WTC11 (cell line): ENCODE data around the gene DEPDC5. TPM values are rescaled to one million over a fixed set of nuclear protein-coding genes. Genes with fewer than 3 reads are reported as not detected.

ENCODE experiments used
- ATAC-seq: fragments of 200-7000 bp; cut with Tn5 transposase; 2 replicates; pipeline ENCODE4 v1.10.0; 2021; ENCODE audit warnings: mild to moderate bottlenecking, moderate library complexity
- CTCF ChIA-PET: fragments of 300-600 bp; sonication (Branson Sonifier 250); formaldehyde crosslinking; loops from one replicate; lab custom pipeline; 2021; ENCODE audit warnings: antibody characterized with exemption; lab: Charles Lee
- POLR2A ChIA-PET: fragments of 350-600 bp; sonication (Branson Sonifier 250); formaldehyde crosslinking; loops from one replicate; lab custom pipeline; 2021; ENCODE audit warnings: antibody characterized with exemption; lab: Charles Lee
- DNase-seq: peaks from one replicate; pipeline ENCODE4 v3.0.0; 2021; ENCODE audit warnings: low spot score
- H3K27ac Mint-ChIP-seq: 2 replicates; pipeline ENCODE4 v1.8.0; 2021; ENCODE audit warnings: mixed read lengths
- H3K27me3 Mint-ChIP-seq: 2 replicates; pipeline ENCODE4 v1.8.0; 2021; ENCODE audit warnings: low read depth, mild to moderate bottlenecking, moderate library complexity, mixed read lengths
- H3K36me3 Mint-ChIP-seq: 2 replicates; pipeline ENCODE4 v1.8.0; 2021; ENCODE audit warnings: mixed read lengths
- H3K4me1 Mint-ChIP-seq: 2 replicates; pipeline ENCODE4 v1.8.0; 2022; ENCODE audit warnings: mixed read lengths
- H3K4me3 Mint-ChIP-seq: 2 replicates; pipeline ENCODE4 v1.8.0; 2021; ENCODE audit warnings: mild to moderate bottlenecking, moderate library complexity, mixed read lengths
- H3K9me3 Mint-ChIP-seq: 2 replicates; pipeline ENCODE4 v1.8.0; 2021; ENCODE audit warnings: mixed read lengths
- EMX1 ChIP-seq: fragments of 250-450 bp; sonication (Bioruptor Pico); IDR thresholded peaks from 2 replicates; pipeline ENCODE4 v1.8.0; 2021; ENCODE audit warnings: mild to moderate bottlenecking
- FOXJ3 ChIP-seq: sonication (generic); formaldehyde crosslinking; IDR thresholded peaks from 2 replicates; pipeline ENCODE4 v1.9.0; 2021; ENCODE audit warnings: missing genetic modification reagents, mild to moderate bottlenecking, borderline replicate concordance
- GABPB1 ChIP-seq: sonication (generic); formaldehyde crosslinking; IDR thresholded peaks from 2 replicates; pipeline ENCODE4 v1.8.1; 2023; ENCODE audit warnings: mild to moderate bottlenecking, missing genetic modification reagents
- HMGA2 ChIP-seq: fragments of 250-450 bp; sonication (Bioruptor Pico); IDR thresholded peaks from 2 replicates; pipeline ENCODE4 v1.4.0; 2021; ENCODE audit warnings: mild to moderate bottlenecking, moderate library complexity
- MYBL2 ChIP-seq: sonication (generic); formaldehyde crosslinking; IDR thresholded peaks from 2 replicates; pipeline ENCODE4 v1.8.1; 2023; ENCODE audit warnings: mild to moderate bottlenecking, moderate library complexity, missing genetic modification reagents
- RELA ChIP-seq: sonication (generic); formaldehyde crosslinking; IDR thresholded peaks from 2 replicates; pipeline ENCODE4 v1.8.1; 2022; ENCODE audit warnings: missing genetic modification reagents, mild to moderate bottlenecking, borderline replicate concordance
- RORB ChIP-seq: fragments of 250-450 bp; sonication (Bioruptor Pico); IDR thresholded peaks from 2 replicates; pipeline ENCODE4 v1.9.0; 2021; ENCODE audit warnings: mild to moderate bottlenecking
- TCF7 ChIP-seq: sonication (generic); formaldehyde crosslinking; IDR thresholded peaks from 2 replicates; pipeline ENCODE4 v1.8.0; 2022; ENCODE audit warnings: mild to moderate bottlenecking, low read depth, missing genetic modification reagents, moderate library complexity
- TEAD4 ChIP-seq: sonication (generic); formaldehyde crosslinking; IDR thresholded peaks from 2 replicates; pipeline ENCODE4 v1.8.0; 2022; ENCODE audit warnings: mild to moderate bottlenecking, missing genetic modification reagents
- ZNF232 ChIP-seq: sonication (generic); formaldehyde crosslinking; IDR thresholded peaks from 2 replicates; pipeline ENCODE4 v1.8.0; 2022; ENCODE audit warnings: mild to moderate bottlenecking, missing genetic modification reagents
- ZNF263 ChIP-seq: sonication (generic); formaldehyde crosslinking; IDR thresholded peaks from 2 replicates; pipeline ENCODE4 v1.8.1; 2022; ENCODE audit warnings: low read depth, mild to moderate bottlenecking, moderate library complexity, missing genetic modification reagents
- ZNF671 ChIP-seq: fragments of 250-450 bp; sonication (Bioruptor Pico); IDR thresholded peaks from 2 replicates; pipeline ENCODE4 v1.8.0; 2021; ENCODE audit warnings: mild to moderate bottlenecking
- total RNA-seq: library from RNA; stranded (reverse); gene quantifications from 3 replicates; pipeline ENCODE4 v1.2.3, GENCODE V29; 2021
- TF ChIP-seq, protein P1 (sequence below): sonication (generic); formaldehyde crosslinking; IDR thresholded peaks from 2 replicates; pipeline ENCODE4 v1.8.1; 2023; ENCODE audit warnings: mild to moderate bottlenecking, missing genetic modification reagents
- TF ChIP-seq, protein P2 (sequence below): sonication (generic); formaldehyde crosslinking; IDR thresholded peaks from 2 replicates; pipeline ENCODE4 v1.8.1; 2023; ENCODE audit warnings: mild to moderate bottlenecking, missing genetic modification reagents
- TF ChIP-seq, protein P3 (sequence below): sonication (generic); formaldehyde crosslinking; conservative IDR thresholded peaks from 2 replicates; pipeline ENCODE4 v1.8.1; 2022; ENCODE audit warnings: mild to moderate bottlenecking, missing genetic modification reagents
- TF ChIP-seq, protein P4 (sequence below): sonication (generic); formaldehyde crosslinking; IDR thresholded peaks from 2 replicates; pipeline ENCODE4 v1.8.1; 2022; ENCODE audit warnings: low read depth, missing genetic modification reagents, borderline replicate concordance
- TF ChIP-seq, protein P5 (sequence below): sonication (generic); formaldehyde crosslinking; IDR thresholded peaks from 2 replicates; pipeline ENCODE4 v1.8.0; 2023; ENCODE audit warnings: missing genetic modification reagents, mild to moderate bottlenecking, borderline replicate concordance
- TF ChIP-seq, protein P6 (sequence below): fragments of 250-450 bp; sonication (Bioruptor Pico); IDR thresholded peaks from 2 replicates; pipeline ENCODE4 v1.8.0; 2021; ENCODE audit warnings: mild to moderate bottlenecking
- TF ChIP-seq, protein P7 (sequence below): sonication (generic); formaldehyde crosslinking; IDR thresholded peaks from 2 replicates; pipeline ENCODE4 v1.8.1; 2023; ENCODE audit warnings: mild to moderate bottlenecking, moderate library complexity, missing genetic modification reagents

DEPDC5 gene
- total RNA-seq, 1 experiment from 2014 or later, result 40.5 TPM

DNA sequence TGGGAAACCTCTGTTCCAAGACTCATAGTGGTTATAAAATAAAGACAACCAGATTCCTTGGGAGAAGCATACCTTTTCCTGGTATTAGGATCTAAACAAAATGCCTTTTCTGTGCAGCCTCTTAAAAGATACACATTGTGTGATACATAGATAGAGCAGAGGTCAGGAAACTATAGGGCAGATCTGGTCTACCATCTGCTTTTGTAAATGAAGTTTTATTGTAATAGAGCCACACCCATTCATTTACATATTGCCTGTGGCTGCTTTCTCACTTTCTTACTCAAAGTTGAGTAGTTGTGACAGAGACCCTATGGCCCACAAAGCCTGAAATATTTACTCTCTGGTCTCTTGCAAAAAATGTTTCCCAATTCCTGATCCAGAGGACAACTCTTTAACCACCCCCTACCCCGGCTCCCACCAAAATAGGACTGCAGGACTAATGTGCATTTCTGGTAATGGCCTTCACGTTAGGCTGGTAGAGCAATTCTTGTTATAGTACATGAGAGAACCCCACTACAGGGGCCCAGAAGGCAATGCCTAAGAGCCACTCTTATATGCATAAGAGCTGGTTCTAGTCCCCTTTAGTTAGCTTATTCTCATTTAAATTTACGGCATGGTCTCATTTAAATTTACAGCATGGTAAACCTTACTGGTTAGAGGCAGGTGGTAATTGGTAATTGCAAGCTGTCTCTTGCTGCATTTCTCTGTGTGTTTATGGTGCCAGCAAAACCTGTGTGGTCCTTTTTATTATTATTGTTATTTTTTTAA is 113.8 kb downstream of the DEPDC5 start (continued):
- TF ChIP-seq, protein P1, sequence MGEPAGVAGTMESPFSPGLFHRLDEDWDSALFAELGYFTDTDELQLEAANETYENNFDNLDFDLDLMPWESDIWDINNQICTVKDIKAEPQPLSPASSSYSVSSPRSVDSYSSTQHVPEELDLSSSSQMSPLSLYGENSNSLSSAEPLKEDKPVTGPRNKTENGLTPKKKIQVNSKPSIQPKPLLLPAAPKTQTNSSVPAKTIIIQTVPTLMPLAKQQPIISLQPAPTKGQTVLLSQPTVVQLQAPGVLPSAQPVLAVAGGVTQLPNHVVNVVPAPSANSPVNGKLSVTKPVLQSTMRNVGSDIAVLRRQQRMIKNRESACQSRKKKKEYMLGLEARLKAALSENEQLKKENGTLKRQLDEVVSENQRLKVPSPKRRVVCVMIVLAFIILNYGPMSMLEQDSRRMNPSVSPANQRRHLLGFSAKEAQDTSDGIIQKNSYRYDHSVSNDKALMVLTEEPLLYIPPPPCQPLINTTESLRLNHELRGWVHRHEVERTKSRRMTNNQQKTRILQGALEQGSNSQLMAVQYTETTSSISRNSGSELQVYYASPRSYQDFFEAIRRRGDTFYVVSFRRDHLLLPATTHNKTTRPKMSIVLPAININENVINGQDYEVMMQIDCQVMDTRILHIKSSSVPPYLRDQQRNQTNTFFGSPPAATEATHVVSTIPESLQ (CRISPR knock-in tag), result no peak

DNA sequence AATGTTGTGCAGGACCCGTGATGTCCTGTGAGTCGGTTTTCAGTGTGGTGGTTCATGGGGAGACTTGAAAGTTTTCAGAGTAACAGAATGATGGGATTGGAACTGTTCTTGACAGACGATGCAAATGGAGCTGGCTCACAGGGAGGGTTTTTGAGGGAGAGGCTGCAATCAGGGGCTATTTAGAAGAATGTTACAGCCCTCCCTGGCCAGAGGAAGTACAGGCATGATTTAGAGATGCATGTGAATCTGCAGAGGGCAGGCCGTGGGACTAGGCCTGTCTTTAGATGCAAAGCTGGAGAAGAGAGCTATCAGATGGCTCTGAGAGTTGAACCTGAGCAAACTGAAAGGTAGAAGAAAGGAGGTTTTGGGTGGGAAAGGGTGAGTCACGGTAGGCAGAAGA is 115.9 kb downstream of the DEPDC5 start:
- H3K4me1 Mint-ChIP-seq, result peaks cover 33% of the 10 kb centered on the region
- no peak overlapping the region for H3K4me3 Mint-ChIP-seq
- ATAC-seq (no peak), DNase-seq (no peak)
- no peaks in the 10 kb centered on the region for H3K27me3 Mint-ChIP-seq
- ChIA-PET CTCF (interaction anchor here (0.6 to 4.8 kb wide), 5 partner anchors 9 to 140 kb away, joined by 3 to 23 read pairs (median 4); no protein-coding TSS in a partner anchor), POLR2A (no interaction called here)
- H3K36me3 Mint-ChIP-seq, result peaks cover 19% of the 10 kb centered on the region
- TF ChIP-seq FOXJ3 (CRISPR knock-in tag) (no peak), TEAD4 (no peak), ZNF263 (CRISPR knock-in tag) (no peak), GABPB1 (no peak), RORB (CRISPR knock-in tag) (no peak), ZNF671 (CRISPR knock-in tag) (no peak), RELA (no peak), TCF7 (CRISPR knock-in tag) (no peak), ZNF232 (CRISPR knock-in tag) (no peak), MYBL2 (no peak), EMX1 (CRISPR knock-in tag) (no peak), HMGA2 (CRISPR knock-in tag) (no peak)
- TF ChIP-seq, protein P2, sequence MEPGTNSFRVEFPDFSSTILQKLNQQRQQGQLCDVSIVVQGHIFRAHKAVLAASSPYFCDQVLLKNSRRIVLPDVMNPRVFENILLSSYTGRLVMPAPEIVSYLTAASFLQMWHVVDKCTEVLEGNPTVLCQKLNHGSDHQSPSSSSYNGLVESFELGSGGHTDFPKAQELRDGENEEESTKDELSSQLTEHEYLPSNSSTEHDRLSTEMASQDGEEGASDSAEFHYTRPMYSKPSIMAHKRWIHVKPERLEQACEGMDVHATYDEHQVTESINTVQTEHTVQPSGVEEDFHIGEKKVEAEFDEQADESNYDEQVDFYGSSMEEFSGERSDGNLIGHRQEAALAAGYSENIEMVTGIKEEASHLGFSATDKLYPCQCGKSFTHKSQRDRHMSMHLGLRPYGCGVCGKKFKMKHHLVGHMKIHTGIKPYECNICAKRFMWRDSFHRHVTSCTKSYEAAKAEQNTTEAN, result no peak
- TF ChIP-seq, protein P3, sequence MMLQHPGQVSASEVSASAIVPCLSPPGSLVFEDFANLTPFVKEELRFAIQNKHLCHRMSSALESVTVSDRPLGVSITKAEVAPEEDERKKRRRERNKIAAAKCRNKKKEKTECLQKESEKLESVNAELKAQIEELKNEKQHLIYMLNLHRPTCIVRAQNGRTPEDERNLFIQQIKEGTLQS (CRISPR knock-in tag), result no peak
- TF ChIP-seq, protein P4, sequence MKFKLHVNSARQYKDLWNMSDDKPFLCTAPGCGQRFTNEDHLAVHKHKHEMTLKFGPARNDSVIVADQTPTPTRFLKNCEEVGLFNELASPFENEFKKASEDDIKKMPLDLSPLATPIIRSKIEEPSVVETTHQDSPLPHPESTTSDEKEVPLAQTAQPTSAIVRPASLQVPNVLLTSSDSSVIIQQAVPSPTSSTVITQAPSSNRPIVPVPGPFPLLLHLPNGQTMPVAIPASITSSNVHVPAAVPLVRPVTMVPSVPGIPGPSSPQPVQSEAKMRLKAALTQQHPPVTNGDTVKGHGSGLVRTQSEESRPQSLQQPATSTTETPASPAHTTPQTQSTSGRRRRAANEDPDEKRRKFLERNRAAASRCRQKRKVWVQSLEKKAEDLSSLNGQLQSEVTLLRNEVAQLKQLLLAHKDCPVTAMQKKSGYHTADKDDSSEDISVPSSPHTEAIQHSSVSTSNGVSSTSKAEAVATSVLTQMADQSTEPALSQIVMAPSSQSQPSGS (CRISPR knock-in tag), result no peak
- TF ChIP-seq, protein P5, sequence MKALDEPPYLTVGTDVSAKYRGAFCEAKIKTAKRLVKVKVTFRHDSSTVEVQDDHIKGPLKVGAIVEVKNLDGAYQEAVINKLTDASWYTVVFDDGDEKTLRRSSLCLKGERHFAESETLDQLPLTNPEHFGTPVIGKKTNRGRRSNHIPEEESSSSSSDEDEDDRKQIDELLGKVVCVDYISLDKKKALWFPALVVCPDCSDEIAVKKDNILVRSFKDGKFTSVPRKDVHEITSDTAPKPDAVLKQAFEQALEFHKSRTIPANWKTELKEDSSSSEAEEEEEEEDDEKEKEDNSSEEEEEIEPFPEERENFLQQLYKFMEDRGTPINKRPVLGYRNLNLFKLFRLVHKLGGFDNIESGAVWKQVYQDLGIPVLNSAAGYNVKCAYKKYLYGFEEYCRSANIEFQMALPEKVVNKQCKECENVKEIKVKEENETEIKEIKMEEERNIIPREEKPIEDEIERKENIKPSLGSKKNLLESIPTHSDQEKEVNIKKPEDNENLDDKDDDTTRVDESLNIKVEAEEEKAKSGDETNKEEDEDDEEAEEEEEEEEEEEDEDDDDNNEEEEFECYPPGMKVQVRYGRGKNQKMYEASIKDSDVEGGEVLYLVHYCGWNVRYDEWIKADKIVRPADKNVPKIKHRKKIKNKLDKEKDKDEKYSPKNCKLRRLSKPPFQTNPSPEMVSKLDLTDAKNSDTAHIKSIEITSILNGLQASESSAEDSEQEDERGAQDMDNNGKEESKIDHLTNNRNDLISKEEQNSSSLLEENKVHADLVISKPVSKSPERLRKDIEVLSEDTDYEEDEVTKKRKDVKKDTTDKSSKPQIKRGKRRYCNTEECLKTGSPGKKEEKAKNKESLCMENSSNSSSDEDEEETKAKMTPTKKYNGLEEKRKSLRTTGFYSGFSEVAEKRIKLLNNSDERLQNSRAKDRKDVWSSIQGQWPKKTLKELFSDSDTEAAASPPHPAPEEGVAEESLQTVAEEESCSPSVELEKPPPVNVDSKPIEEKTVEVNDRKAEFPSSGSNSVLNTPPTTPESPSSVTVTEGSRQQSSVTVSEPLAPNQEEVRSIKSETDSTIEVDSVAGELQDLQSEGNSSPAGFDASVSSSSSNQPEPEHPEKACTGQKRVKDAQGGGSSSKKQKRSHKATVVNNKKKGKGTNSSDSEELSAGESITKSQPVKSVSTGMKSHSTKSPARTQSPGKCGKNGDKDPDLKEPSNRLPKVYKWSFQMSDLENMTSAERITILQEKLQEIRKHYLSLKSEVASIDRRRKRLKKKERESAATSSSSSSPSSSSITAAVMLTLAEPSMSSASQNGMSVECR, result no peak
- TF ChIP-seq, protein P6, sequence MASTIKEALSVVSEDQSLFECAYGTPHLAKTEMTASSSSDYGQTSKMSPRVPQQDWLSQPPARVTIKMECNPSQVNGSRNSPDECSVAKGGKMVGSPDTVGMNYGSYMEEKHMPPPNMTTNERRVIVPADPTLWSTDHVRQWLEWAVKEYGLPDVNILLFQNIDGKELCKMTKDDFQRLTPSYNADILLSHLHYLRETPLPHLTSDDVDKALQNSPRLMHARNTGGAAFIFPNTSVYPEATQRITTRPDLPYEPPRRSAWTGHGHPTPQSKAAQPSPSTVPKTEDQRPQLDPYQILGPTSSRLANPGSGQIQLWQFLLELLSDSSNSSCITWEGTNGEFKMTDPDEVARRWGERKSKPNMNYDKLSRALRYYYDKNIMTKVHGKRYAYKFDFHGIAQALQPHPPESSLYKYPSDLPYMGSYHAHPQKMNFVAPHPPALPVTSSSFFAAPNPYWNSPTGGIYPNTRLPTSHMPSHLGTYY (CRISPR knock-in tag), result no peak
- TF ChIP-seq, protein P7, sequence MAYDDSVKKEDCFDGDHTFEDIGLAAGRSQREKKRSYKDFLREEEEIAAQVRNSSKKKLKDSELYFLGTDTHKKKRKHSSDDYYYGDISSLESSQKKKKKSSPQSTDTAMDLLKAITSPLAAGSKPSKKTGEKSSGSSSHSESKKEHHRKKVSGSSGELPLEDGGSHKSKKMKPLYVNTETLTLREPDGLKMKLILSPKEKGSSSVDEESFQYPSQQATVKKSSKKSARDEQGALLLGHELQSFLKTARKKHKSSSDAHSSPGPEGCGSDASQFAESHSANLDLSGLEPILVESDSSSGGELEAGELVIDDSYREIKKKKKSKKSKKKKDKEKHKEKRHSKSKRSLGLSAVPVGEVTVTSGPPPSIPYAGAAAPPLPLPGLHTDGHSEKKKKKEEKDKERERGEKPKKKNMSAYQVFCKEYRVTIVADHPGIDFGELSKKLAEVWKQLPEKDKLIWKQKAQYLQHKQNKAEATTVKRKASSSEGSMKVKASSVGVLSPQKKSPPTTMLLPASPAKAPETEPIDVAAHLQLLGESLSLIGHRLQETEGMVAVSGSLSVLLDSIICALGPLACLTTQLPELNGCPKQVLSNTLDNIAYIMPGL, result no peak
- H3K27ac Mint-ChIP-seq, result peak overlapping the region; percentile 54
- no peaks in the 10 kb centered on the region for H3K9me3 Mint-ChIP-seq
